NCI-H1048 (cell line): Measurements from ENCODE around the gene CUEDC1.
"Not testable (repeated sequence)": the region's sequence is repeated elsewhere in the genome, so short reads cannot be mapped to it uniquely, and the experiment has no call there.

Source experiments
- DNase-seq: peaks from one replicate; lab custom pipeline; 2025; lab: John Stamatoyannopoulos, UW

CUEDC1 gene

GRCh38 chr17:57859601-57860413, 95.4 kb downstream of the CUEDC1 start:
- DNase-seq: no peak

- DNase-seq: no peak
These were observed 96.4 kb downstream of the CUEDC1 start for GRCh38 chr17:57858838-57859237.

- no peak for DNase-seq
These were observed 98.2 kb downstream of the CUEDC1 start for GRCh38 chr17:57856792-57857620.

- no peak for DNase-seq
These were observed 99.7 kb downstream of the CUEDC1 start for GRCh38 chr17:57855391-57856035.

- DNase-seq: no peak
These were observed 101.5 kb downstream of the CUEDC1 start for GRCh38 chr17:57853695-57854094.

GRCh38 chr17:57852955-57853328, 102.3 kb downstream of the CUEDC1 start:
- no peak for DNase-seq

- no peak for DNase-seq
These were observed 102.9 kb downstream of the CUEDC1 start for GRCh38 chr17:57852092-57852954.

- DNase-seq: peak; percentile 95
These were observed 105.1 kb downstream of the CUEDC1 start, which contains the start of gene MRPS23 for GRCh38 chr17:57849874-57850754. MRPS23 (minus strand) TSS chr17:57850044; CDS start chr17:57850010, 34 bp downstream.

GRCh38 chr17:57849163-57849873, 105.9 kb downstream of the CUEDC1 start:
- DNase-seq: no peak

GRCh38 chr17:57846056-57846945, 108.9 kb downstream of the CUEDC1 start:
- DNase-seq: not testable (repeated sequence)

GRCh38 chr17:57842280-57842679, 112.9 kb downstream of the CUEDC1 start:
- DNase-seq: no peak

- no peak for DNase-seq
These were observed 115.7 kb downstream of the CUEDC1 start for GRCh38 chr17:57839571-57839923.

GRCh38 chr17:57838857-57839570, 116.2 kb downstream of the CUEDC1 start:
- no peak for DNase-seq

- DNase-seq: no peak
These were observed 116.8 kb downstream of the CUEDC1 start for GRCh38 chr17:57838453-57838852.

GRCh38 chr17:57835333-57835900, 119.8 kb downstream of the CUEDC1 start:
- no peak for DNase-seq

GRCh38 chr17:57834146-57834741, 121.0 kb downstream of the CUEDC1 start:
- no peak for DNase-seq

GRCh38 chr17:57833179-57833939, 121.9 kb downstream of the CUEDC1 start:
- DNase-seq: peak; percentile 12
